Spleen (tissue), 11 donors: ENCODE measurements around the gene CPNE9. TPM values are rescaled to one million over a fixed set of nuclear protein-coding genes. Genes with fewer than 3 reads are reported as not detected.
A peak's percentile ranks its signal among the peaks of the same experiment; 100 is the strongest.

Experiments
- DNase-seq: peaks from one replicate; pipeline ENCODE4 v3.0.0-alpha.2; 2020
- H3K27ac ChIP-seq, 8 donors: fragments of 200-600 bp; sonication (generic) in 7 of 8; 1 replicate in 4 of 8; 2 replicates in 4 of 8; pipeline versions ENCODE4 v1.5.0 to v1.8.0; 2016 to 2021; ENCODE audit warnings: inconsistent platforms in 4 of 8, mild to moderate bottlenecking in 4 of 8, moderate library complexity in 1 of 8
- H3K27me3 ChIP-seq, 7 donors: fragments of 200-600 bp; sonication (generic) in 6 of 7; replicated peaks in 1 of 7; 1 replicate in 4 of 7; 2 replicates in 3 of 7; pipeline versions ENCODE4 v1.5.0 to v1.8.0; 2016 to 2021; ENCODE audit warnings: inconsistent platforms in 3 of 7, mild to moderate bottlenecking in 1 of 7
- H3K36me3 ChIP-seq, 6 donors: fragments of 200-600 bp; sonication (generic) in 5 of 6; 1 replicate in 4 of 6; 2 replicates in 2 of 6; pipeline versions ENCODE4 v1.5.0 to v1.8.0; 2016 to 2021; ENCODE audit warnings: inconsistent platforms in 2 of 6
- H3K4me1 ChIP-seq, 6 donors: fragments of 200-600 bp; sonication (generic) in 5 of 6; 1 replicate in 3 of 6; 2 replicates in 3 of 6; pipeline versions ENCODE4 v1.5.0 to v1.8.0; 2016 to 2021; ENCODE audit warnings: inconsistent platforms in 3 of 6
- H3K4me3 ChIP-seq, 8 donors: fragments of 200-600 bp; sonication (generic) in 7 of 8; 1 replicate in 4 of 8; 2 replicates in 4 of 8; pipeline versions ENCODE4 v1.5.0 to v1.8.0; 2016 to 2021; ENCODE audit warnings: inconsistent platforms in 4 of 8, mild to moderate bottlenecking in 4 of 8, moderate library complexity in 2 of 8
- H3K9me3 ChIP-seq, 8 donors: fragments of 200-600 bp; sonication (generic) in 7 of 8; 1 replicate in 4 of 8; 2 replicates in 4 of 8; pipeline versions ENCODE4 v1.5.0 to v1.8.0; 2016 to 2021; ENCODE audit warnings: inconsistent platforms in 4 of 8
- CTCF ChIP-seq, 11 experiments: fragments of 200-600 bp in 7 of 11; fragments of 450-650 bp in 4 of 11; sonication (generic) in 4 of 11; IDR thresholded peaks in 8 of 11; conservative IDR thresholded peaks in 3 of 11; 1 replicate in 7 of 11; 2 replicates in 4 of 11; pipeline versions ENCODE4 v1.4.0 to v1.8.0; 2016 to 2021; ENCODE audit warnings: antibody characterized with exemption in 11 of 11, inconsistent platforms in 4 of 11, mild to moderate bottlenecking in 1 of 11
- POLR2A ChIP-seq, 3 donors: fragments of 450-650 bp; IDR thresholded peaks; one replicate each; pipeline ENCODE4 v1.5.1; 2017; ENCODE audit warnings: antibody characterized with exemption in 3 of 3, mild to moderate bottlenecking in 1 of 3
- POLR2AphosphoS5 ChIP-seq, 3 donors: sonication (generic); formaldehyde crosslinking; IDR thresholded peaks; one replicate each; pipeline ENCODE4 v1.5.1; 2017; ENCODE audit warnings: antibody characterized with exemption in 3 of 3
- WGBS, 5 donors: extraction: QIAGEN DNeasy Blood & Tissue Kit in 3 of 5; methylation state at CpG; one replicate each; pipeline versions ENCODE4 v1.1.5 to v1.1.7; 2013 to 2018; 5-methylcytosine and 5-hydroxymethylcytosine counted together
- intact Hi-C: fragments of 100-400 bp; cut with DNase I; formaldehyde crosslinking; loops from one replicate; pipeline ENCODE4 v1.15.0; 2023; ENCODE audit warnings: low total_unique reads
- polyA plus RNA-seq, 3 donors: library from polyadenylated mRNA; stranded (reverse); fragments of 200-250 nt; gene quantifications; one replicate each; pipeline ENCODE4 v1.2.1, GENCODE V29; 2013
- total RNA-seq, 7 donors: library from RNA; depleted of rRNA in 3 of 7; stranded (reverse); fragments of >200 nt in 3 of 7; fragmentation: NEBNext Ultra II Directional in 4 of 7; extraction: Animal tissue kit (Norgen Biotek cat#: 25700) in 4 of 7; gene quantifications; one replicate each; pipeline versions ENCODE4 v1.1.0 to v1.2.1, GENCODE V29; 2016 to 2021
- donor health status: healthy with polysubstance abuse.
- donor health status: DM: no; HTN: no; CAD: no; lungs with moderate emphysema.
- donor health status: DM: no; HTN: no; CAD: no.
- donor health status: Bipolar disorder and iron deficiency.
- donor health status: healthy.
- donor health status: DM: no; HTN: no; CAD: no.
- donor health status: DM: yes; HTN: yes; CAD: no.

The CPNE9 gene
- total and polyA plus RNA-seq, 10 donors: 0.15 to 0.63 (median 0.20) TPM; not detected in 6

GRCh38 chr3:9750556-9751411 lies 47.2 kb downstream of the CPNE9 start:
- Histone ChIP-seq H3K36me3 (peaks cover 0 to 75% (median 41%) of the 10 kb centered on the region in 6 donors), H3K27ac (peak overlapping the region; percentile 64 to 97 (median 94)), H3K27me3 (no peaks in the 10 kb centered on the region), H3K4me3 (peak overlapping the region; percentile 46 to 86 (median 69)), H3K9me3 (no peaks in the 10 kb centered on the region), H3K4me1 (peaks cover 20 to 72% (median 52%) of the 10 kb centered on the region in 6 donors)
- WGBS, 5 donors: 39 to 51% (median 46%) methylated on average over 17 of the region's 17 CpGs
- intact Hi-C loops: no loop called here
- DNase-seq: no peak
- TF ChIP-seq CTCF (IDR thresholded peaks at IDR 0.05 in 8 of 11, conservative IDR thresholded peaks at IDR 0.05 in 3 of 11): no peak
- TF ChIP-seq POLR2A (IDR thresholded peaks at IDR 0.05): no peak
- TF ChIP-seq POLR2AphosphoS5 (IDR thresholded peaks at IDR 0.05): no peak

GRCh38 chr3:9754678-9755077 lies 51.0 kb downstream of the CPNE9 start:
- peaks cover 14 to 61% (median 46%) of the 10 kb centered on the region in 6 donors for H3K4me1 ChIP-seq
- no peaks in the 10 kb centered on the region for H3K9me3 ChIP-seq
- H3K36me3 ChIP-seq: peaks cover 5 to 85% (median 55%) of the 10 kb centered on the region in 6 donors
- peak overlapping the region in 6 of 8 donors; percentile 21 to 74 (median 69) for H3K27ac ChIP-seq
- TF ChIP-seq CTCF (IDR thresholded peaks at IDR 0.05 in 8 of 11, conservative IDR thresholded peaks at IDR 0.05 in 3 of 11) (no peak), POLR2AphosphoS5 (IDR thresholded peaks at IDR 0.05) (peak; percentile 37 to 55 (median 54))
- no peaks in the 10 kb centered on the region for H3K27me3 ChIP-seq
- intact Hi-C loops: no loop called here
- WGBS, 5 donors: 46 to 68% (median 58%) methylated on average over 8 of the region's 8 CpGs
- no peak overlapping the region for H3K4me3 ChIP-seq
- DNase-seq: no peak

- Histone ChIP-seq H3K36me3 (peaks cover 5 to 100% (median 59%) of the 10 kb centered on the region in 6 donors), H3K27ac (no peak overlapping the region), H3K27me3 (no peaks in the 10 kb centered on the region), H3K4me1 (peaks cover 0 to 35% (median 23%) of the 10 kb centered on the region in 6 donors), H3K4me3 (no peak overlapping the region), H3K9me3 (no peaks in the 10 kb centered on the region)
- TF ChIP-seq POLR2A (IDR thresholded peaks at IDR 0.05) (no peak), CTCF (IDR thresholded peaks at IDR 0.05 in 8 of 11, conservative IDR thresholded peaks at IDR 0.05 in 3 of 11) (no peak), POLR2AphosphoS5 (IDR thresholded peaks at IDR 0.05) (peak in 2 of 3 donors; percentile 14 to 22)
- 90 to 95% (median 93%) methylated on average over 11 to 13 of the region's 13 CpGs for WGBS, 5 donors
- no peak for DNase-seq
- intact Hi-C loops: no loop called here
Measured at GRCh38 chr3:9757427-9757826, 53.8 kb downstream of the CPNE9 start.

- no peak for DNase-seq
- WGBS, 5 donors: 93 to 95% (median 94%) methylated on average over 10 of the region's 10 CpGs
- Histone ChIP-seq H3K27ac (no peak overlapping the region), H3K9me3 (no peaks in the 10 kb centered on the region), H3K4me1 (peaks cover 0 to 7% (median under 1%) of the 10 kb centered on the region in 6 donors), H3K36me3 (peaks cover 5 to 98% (median 46%) of the 10 kb centered on the region in 6 donors), H3K27me3 (no peaks in the 10 kb centered on the region), H3K4me3 (no peak overlapping the region)
- TF ChIP-seq POLR2AphosphoS5 (IDR thresholded peaks at IDR 0.05): no peak
- no peak for TF ChIP-seq CTCF (IDR thresholded peaks at IDR 0.05 in 8 of 11, conservative IDR thresholded peaks at IDR 0.05 in 3 of 11)
- TF ChIP-seq POLR2A (IDR thresholded peaks at IDR 0.05): no peak
- intact Hi-C loops: no loop called here
Measured at GRCh38 chr3:9760779-9761505, 57.3 kb downstream of the CPNE9 start.
